H1 (cell line): ENCODE data around the gene TLL1. TPM values are rescaled to one million over a fixed set of nuclear protein-coding genes. Genes with fewer than 3 reads are reported as not detected.

Experiments
- BCL11A ChIP-seq, 2 experiments: IDR thresholded peaks; one replicate each; pipeline ENCODE4 v1.6.1; 2011; ENCODE audit warnings: low read depth in 2 of 2, low read length in 2 of 2, mild to moderate bottlenecking in 2 of 2
- CHD7 ChIP-seq: fragments of 300-600 bp; sonication (generic); IDR thresholded peaks from 2 replicates; pipeline ENCODE4 v1.7.1; 2012; ENCODE audit warnings: low read length, moderate library complexity, mild to moderate bottlenecking, inconsistent platforms; ENCODE audit not compliant: insufficient replicate concordance
- EGR1 ChIP-seq: IDR thresholded peaks from 2 replicates; pipeline ENCODE4 v1.6.1; 2011; ENCODE audit warnings: low read depth, low read length, borderline replicate concordance
- GABPA ChIP-seq: IDR thresholded peaks from 2 replicates; pipeline ENCODE4 v1.6.1; 2011; ENCODE audit warnings: mild to moderate bottlenecking, low read length, moderate library complexity, borderline replicate concordance; ENCODE audit not compliant: insufficient read depth
- JUND ChIP-seq: IDR thresholded peaks from 2 replicates; pipeline ENCODE4 v1.6.1; 2011; ENCODE audit warnings: mild to moderate bottlenecking, improper control_type of control experiment, low read length
- POLR2A ChIP-seq, 2 experiments: IDR thresholded peaks; 1 replicate in 1 of 2; 2 replicates in 1 of 2; pipeline ENCODE4 v1.6.1; 2011; ENCODE audit warnings: low read depth in 2 of 2, low read length in 2 of 2, mild to moderate bottlenecking in 2 of 2; ENCODE audit errors: control extremely low read depth in 1 of 2
- SIN3A ChIP-seq, 2 experiments: IDR thresholded peaks in 1 of 2; conservative IDR thresholded peaks in 1 of 2; 2 replicates each; pipeline ENCODE4 v1.6.1; 2011 to 2012; ENCODE audit warnings: low read length in 2 of 2, improper control_type of control experiment in 1 of 2, low read depth in 1 of 2, mild to moderate bottlenecking in 1 of 2
- SIX5 ChIP-seq: IDR thresholded peaks from 2 replicates; pipeline ENCODE4 v1.6.1; 2011; ENCODE audit warnings: mild to moderate bottlenecking, low read depth, low read length
- TAF1 ChIP-seq: IDR thresholded peaks from 2 replicates; pipeline ENCODE4 v1.6.1; 2011; ENCODE audit warnings: mild to moderate bottlenecking, low read depth, low read length
- TAF7 ChIP-seq: optimal IDR thresholded peaks from 2 replicates; pipeline ENCODE3; 2011; ENCODE audit warnings: low read depth, mild to moderate bottlenecking, inconsistent platforms, low read length, moderate library complexity, borderline replicate concordance
- TEAD4 ChIP-seq: IDR thresholded peaks from 2 replicates; pipeline ENCODE4 v1.6.1; 2012; ENCODE audit warnings: low read depth, low read length, inconsistent platforms, mixed read lengths
- polyA plus RNA-seq, 7 experiments: library from polyadenylated mRNA; depleted of rRNA in 3 of 7; stranded (reverse) in 5 of 7; unstranded in 2 of 7; fragments of >200 nt in 5 of 7; fragments of 200-250 nt in 2 of 7; gene quantifications; 1 replicate in 5 of 7; 2 replicates in 1 of 7; 4 replicates in 1 of 7; pipeline versions ENCODE4 v1.2.1 to v1.2.3, GENCODE V29; 2011 to 2013; ENCODE audit warnings: missing spikeins in 2 of 7, mixed read lengths in 2 of 7
- total RNA-seq: library from RNA; stranded (reverse); fragmentation: NEBNext Ultra II Directional; extraction: Animal tissue kit (Norgen Biotek cat#: 25700); gene quantifications from 2 replicates; pipeline ENCODE4 v1.2.1, GENCODE V29; 2021

TLL1 gene
- total and polyA plus RNA-seq, 2 of the 8 experiments (the other 6 are each of a cell fraction or from before 2014, with no cell fraction given), result 0.18 to 1.1 TPM

- TF ChIP-seq CHD7, result no peak
- TF ChIP-seq TAF1, result no peak
- TF ChIP-seq TEAD4, result no peak
- no peak for TF ChIP-seq EGR1
- TF ChIP-seq SIN3A (conservative IDR thresholded peaks at IDR 0.05 in 1 of 2, IDR thresholded peaks at IDR 0.05 in 1 of 2; ENCODE audit: low read depth in 1 of 2, low read length in 2 of 2), result no peak
- TF ChIP-seq JUND, result no peak
- no peak for TF ChIP-seq BCL11A (IDR thresholded peaks at IDR 0.05; ENCODE audit: low read depth in 2 of 2, low read length in 2 of 2)
- no peak for TF ChIP-seq TAF7
- TF ChIP-seq POLR2A (IDR thresholded peaks at IDR 0.05; ENCODE audit: control extremely low read depth in 1 of 2, low read depth in 2 of 2, low read length in 2 of 2), result no peak
- TF ChIP-seq SIX5, result no peak
- no peak for TF ChIP-seq GABPA
Measured at GRCh38 chr4:165926307-165926706, 53.3 kb downstream of the TLL1 start (continued).
